Retinal pigment epithelial cell (primary cell): Measurements from ENCODE around the gene AGBL5.

Experiments used
- DNase-seq: peaks from one replicate; pipeline ENCODE4 v3.0.0-alpha.2; 2010; ENCODE audit warnings: low read depth
- H3K4me3 ChIP-seq: 2 replicates; pipeline ENCODE4 v1.5.1; 2011; ENCODE audit warnings: mild to moderate bottlenecking, low read length, control low read depth, moderate library complexity
- CTCF ChIP-seq: conservative IDR thresholded peaks from 2 replicates; pipeline ENCODE4 v1.5.1; 2011; ENCODE audit warnings: low read depth, low read length, control low read depth, inconsistent platforms

The AGBL5 gene, protein sequence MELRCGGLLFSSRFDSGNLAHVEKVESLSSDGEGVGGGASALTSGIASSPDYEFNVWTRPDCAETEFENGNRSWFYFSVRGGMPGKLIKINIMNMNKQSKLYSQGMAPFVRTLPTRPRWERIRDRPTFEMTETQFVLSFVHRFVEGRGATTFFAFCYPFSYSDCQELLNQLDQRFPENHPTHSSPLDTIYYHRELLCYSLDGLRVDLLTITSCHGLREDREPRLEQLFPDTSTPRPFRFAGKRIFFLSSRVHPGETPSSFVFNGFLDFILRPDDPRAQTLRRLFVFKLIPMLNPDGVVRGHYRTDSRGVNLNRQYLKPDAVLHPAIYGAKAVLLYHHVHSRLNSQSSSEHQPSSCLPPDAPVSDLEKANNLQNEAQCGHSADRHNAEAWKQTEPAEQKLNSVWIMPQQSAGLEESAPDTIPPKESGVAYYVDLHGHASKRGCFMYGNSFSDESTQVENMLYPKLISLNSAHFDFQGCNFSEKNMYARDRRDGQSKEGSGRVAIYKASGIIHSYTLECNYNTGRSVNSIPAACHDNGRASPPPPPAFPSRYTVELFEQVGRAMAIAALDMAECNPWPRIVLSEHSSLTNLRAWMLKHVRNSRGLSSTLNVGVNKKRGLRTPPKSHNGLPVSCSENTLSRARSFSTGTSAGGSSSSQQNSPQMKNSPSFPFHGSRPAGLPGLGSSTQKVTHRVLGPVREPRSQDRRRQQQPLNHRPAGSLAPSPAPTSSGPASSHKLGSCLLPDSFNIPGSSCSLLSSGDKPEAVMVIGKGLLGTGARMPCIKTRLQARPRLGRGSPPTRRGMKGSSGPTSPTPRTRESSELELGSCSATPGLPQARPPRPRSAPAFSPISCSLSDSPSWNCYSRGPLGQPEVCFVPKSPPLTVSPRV

DNA sequence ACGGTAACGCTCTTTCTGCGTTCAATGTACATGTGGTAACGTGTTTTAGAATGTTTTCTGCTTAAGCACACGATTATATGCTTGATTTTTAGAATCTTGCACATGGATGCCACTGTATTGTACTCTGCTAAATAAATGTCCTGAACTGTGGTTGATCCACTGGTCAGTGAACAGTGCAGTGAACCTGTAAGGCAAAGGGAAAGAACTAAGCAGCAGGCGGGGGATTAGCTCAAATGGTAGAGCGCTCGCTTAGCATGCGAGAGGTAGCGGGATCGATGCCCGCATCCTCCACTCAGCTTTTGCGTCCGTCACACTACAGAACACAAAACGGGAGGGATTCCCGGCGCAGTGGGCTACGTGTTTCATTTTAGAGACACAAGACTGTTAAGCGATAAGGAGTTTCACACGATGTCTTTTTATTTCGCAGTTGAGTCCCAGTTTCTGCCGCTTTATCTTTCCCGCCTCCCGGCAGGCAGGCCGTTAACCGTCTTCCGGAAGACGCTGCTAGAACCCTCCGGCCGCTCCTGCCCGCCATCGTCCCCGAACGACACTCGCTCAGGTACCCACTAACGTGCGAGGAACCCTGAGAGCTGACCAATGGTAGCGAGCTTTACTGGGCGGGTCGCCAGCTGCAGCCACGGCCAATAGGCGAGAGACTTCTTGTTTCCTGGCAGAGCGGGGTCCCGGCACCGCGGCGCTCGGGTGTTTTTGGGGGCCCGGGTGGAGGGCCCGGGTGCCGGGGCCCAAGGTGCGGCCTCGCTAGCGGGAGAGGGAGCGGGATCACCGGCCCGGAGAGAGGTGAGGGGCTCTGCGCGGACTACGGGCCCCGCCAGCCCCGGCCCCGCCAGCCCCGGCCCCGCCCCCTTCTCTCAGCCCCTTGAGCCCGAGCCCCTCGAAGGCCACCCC is at the start of gene AGBL5:
TSS of gene AGBL5 (plus strand) at position 673 of the 906 bp plus-strand sequence. CDS start 1,291 bp downstream, outside the sequence.
- DNase-seq: peak; percentile 55
- no peak for TF ChIP-seq CTCF
- H3K4me3 ChIP-seq: peak within 1 kb of the TSS; percentile 88

DNA sequence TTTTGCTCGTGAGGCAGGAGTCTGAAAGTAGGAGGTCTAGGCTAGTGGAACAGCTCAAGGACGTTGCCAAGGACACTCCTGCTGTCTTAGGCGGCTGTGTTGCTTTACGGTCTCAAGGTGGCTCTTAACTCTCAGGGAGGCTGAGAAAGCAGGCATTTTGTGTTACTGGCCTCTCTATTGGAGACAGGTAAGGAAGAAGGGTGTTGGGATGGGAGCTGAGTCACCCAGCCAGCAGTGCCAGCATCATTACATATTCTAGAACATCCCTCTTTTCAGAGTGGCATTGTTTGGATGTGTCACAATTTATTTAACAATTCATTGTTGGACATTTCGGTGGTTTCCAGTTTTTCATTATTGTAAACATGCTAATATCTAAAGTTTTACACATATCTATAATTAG is 49.5 kb upstream of the AGBL5 start:
- TF ChIP-seq CTCF: no peak
- DNase-seq: no peak
- H3K4me3 ChIP-seq: no peak overlapping the region

- no peak for DNase-seq
- TF ChIP-seq CTCF: no peak
Observed at GRCh38 chr2:27003007-27003406, 48.5 kb upstream of the AGBL5 start.

DNA sequence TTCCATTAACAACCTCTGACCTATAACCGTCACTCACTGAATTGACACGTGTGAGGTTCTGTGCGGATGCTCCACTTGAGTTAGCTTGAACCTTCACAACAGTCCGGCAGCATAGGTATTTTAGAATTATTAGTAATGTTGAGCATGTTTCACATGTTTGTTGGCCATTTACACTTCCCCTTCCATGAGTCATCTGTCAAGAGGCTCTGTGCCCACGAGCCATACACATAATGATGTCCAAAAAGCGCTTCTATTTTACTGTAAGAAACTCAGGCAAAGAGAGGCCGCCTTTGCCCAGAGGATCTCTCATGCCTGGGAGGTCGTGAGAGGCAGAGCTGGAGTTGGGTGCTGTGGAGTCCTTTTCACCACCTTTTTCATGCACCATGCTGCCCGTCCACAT is 47.6 kb upstream of the AGBL5 start:
- no peak overlapping the region for H3K4me3 ChIP-seq
- no peak for TF ChIP-seq CTCF
- no peak for DNase-seq

More at GRCh38 chr2:27003007-27003406, 48.5 kb upstream of the AGBL5 start:
- no peak overlapping the region for H3K4me3 ChIP-seq

DNA sequence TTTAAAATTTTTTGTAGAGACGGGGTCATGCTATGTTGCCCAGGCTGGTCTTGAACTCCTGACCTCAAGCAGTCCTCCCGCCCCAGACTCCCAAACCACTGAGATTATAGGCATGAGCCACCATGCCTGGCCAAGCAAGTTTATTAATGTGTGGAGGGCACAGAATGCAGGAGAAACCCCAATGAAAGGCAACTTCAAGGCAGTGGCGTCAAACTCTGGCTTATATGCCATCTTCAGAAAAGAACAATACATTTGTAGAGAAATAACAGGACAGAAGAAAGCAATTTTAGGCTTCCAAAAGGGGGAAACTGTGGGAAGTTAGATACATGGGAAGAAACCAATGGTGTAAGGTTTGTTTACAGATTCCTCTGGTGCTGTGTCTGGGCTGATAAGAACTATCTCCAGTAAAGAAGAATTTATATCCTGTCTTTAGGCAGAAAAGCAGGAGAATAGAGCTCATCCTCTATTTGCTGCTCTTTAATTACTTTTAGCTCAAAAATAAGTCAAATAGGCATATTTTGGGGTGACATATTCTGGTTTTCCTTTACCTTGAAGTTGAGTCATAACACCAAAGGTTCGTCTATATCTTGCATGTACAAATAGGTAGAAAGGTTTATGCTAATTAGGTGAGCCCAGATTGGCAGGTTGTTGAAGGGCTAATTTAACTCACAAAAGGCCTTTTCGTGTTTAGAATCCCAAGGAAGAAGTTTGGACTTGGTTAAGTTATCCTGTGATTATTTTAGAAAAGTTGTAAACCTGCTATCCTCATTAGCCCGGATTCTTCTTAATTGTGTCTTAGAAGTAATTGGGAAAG is 44.7 kb upstream of the AGBL5 start:
- no peak overlapping the region for H3K4me3 ChIP-seq
- TF ChIP-seq CTCF: no peak
- no peak for DNase-seq
